A549 (cell line): ENCODE data around the gene CEP78.

ENCODE experiments used
- BHLHE40 ChIP-seq: IDR thresholded peaks from 2 replicates; pipeline ENCODE4 v1.6.1; 2012; ENCODE audit warnings: low read depth, low read length, inconsistent platforms
- CBX2 ChIP-seq: fragments of 200-600 bp; sonication (generic); IDR thresholded peaks from 2 replicates; pipeline ENCODE4 v1.6.1; 2016; ENCODE audit warnings: low read depth, mild to moderate bottlenecking, borderline replicate concordance
- CBX8 ChIP-seq: fragments of 200-600 bp; sonication (generic); IDR thresholded peaks from 2 replicates; pipeline ENCODE4 v1.6.1; 2016
- CTCF ChIP-seq: fragments of >200 bp; sonication (Bioruptor Twin); formaldehyde crosslinking; IDR thresholded peaks from 3 replicates; pipeline ENCODE4 v1.5.1; 2016
- ELK1 ChIP-seq: fragments of 150-350 bp; IDR thresholded peaks from 2 replicates; pipeline ENCODE4 v1.6.1; 2014; ENCODE audit warnings: low read depth, mild to moderate bottlenecking, low read length
- TF ChIP-seq, protein P1 (sequence below): IDR thresholded peaks from 2 replicates; pipeline ENCODE4 v1.6.1; 2012
- TF ChIP-seq, protein P2 (sequence below): IDR thresholded peaks from 2 replicates; pipeline ENCODE4 v1.6.1; 2012

GRCh38 chr9:78239506-78239905 lies 3.6 kb downstream of the CEP78 start:
- TF ChIP-seq, protein P1, sequence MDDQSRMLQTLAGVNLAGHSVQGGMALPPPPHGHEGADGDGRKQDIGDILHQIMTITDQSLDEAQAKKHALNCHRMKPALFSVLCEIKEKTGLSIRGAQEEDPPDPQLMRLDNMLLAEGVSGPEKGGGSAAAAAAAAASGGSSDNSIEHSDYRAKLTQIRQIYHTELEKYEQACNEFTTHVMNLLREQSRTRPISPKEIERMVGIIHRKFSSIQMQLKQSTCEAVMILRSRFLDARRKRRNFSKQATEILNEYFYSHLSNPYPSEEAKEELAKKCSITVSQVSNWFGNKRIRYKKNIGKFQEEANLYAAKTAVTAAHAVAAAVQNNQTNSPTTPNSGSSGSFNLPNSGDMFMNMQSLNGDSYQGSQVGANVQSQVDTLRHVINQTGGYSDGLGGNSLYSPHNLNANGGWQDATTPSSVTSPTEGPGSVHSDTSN = no peak
- no peak for TF ChIP-seq ELK1
- TF ChIP-seq CTCF = 0 out of 3 replicates have a peak, but pooled peaks have one; percentile 11
- TF ChIP-seq BHLHE40 = no peak
- TF ChIP-seq, protein P2, sequence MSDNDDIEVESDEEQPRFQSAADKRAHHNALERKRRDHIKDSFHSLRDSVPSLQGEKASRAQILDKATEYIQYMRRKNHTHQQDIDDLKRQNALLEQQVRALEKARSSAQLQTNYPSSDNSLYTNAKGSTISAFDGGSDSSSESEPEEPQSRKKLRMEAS = no peak
- no peak for TF ChIP-seq CBX2
- no peak for TF ChIP-seq CBX8
